Activated CD4-positive, alpha-beta T cell treated with anti-CD3 and anti-CD28 coated beads, Interleukin-2, amount 10 ng/mL, durations not matched to agents 24 days and 14 days (primary cell): ENCODE data around the gene EYA4. TPM values are rescaled to one million over a fixed set of nuclear protein-coding genes. Genes with fewer than 3 reads are reported as not detected.

ENCODE experiments used
- DNase-seq: peaks from one replicate; pipeline ENCODE4 v3.0.0; 2022
- H3K27ac Mint-ChIP-seq: one replicate; pipeline ENCODE4 v1.8.0; 2022; ENCODE audit warnings: mild to moderate bottlenecking, mixed read lengths
- H3K27me3 Mint-ChIP-seq: one replicate; pipeline ENCODE4 v1.8.0; 2022; ENCODE audit warnings: mixed read lengths
- H3K36me3 Mint-ChIP-seq: one replicate; pipeline ENCODE4 v1.8.0; 2022; ENCODE audit warnings: low read depth, mild to moderate bottlenecking, mixed read lengths
- H3K4me1 Mint-ChIP-seq: one replicate; pipeline ENCODE4 v1.8.0; 2021; ENCODE audit warnings: mixed read lengths
- H3K4me3 Mint-ChIP-seq: one replicate; pipeline ENCODE4 v1.8.0; 2022; ENCODE audit warnings: mild to moderate bottlenecking, moderate library complexity, mixed read lengths
- H3K9me3 Mint-ChIP-seq: one replicate; pipeline ENCODE4 v1.8.0; 2021; ENCODE audit warnings: mixed read lengths
- intact Hi-C: fragments of 100-400 bp; cut with micrococcal nuclease; formaldehyde crosslinking; loops from one replicate; pipeline ENCODE4 v1.15.1; 2023
- total RNA-seq: library from RNA; stranded (reverse); gene quantifications from 2 replicates; pipeline ENCODE4 v1.2.3, GENCODE V29; 2022

The EYA4 gene
- total RNA-seq, 1 donor from 2014 or later, result not detected

- no peak for DNase-seq
- Mint-ChIP-seq H3K27ac (no peak overlapping the region), H3K9me3 (no peaks in the 10 kb centered on the region), H3K4me1 (no peaks in the 10 kb centered on the region), H3K27me3 (peaks cover 10% of the 10 kb centered on the region), H3K36me3 (no peaks in the 10 kb centered on the region), H3K4me3 (no peak overlapping the region)
- intact Hi-C loops, result no loop called here
Measured at GRCh38 chr6:133251688-133252087, 10.5 kb downstream of the EYA4 start.

- Mint-ChIP-seq H3K9me3 (no peaks in the 10 kb centered on the region), H3K36me3 (no peaks in the 10 kb centered on the region), H3K27me3 (peaks cover 3% of the 10 kb centered on the region), H3K4me1 (no peaks in the 10 kb centered on the region), H3K4me3 (no peak overlapping the region), H3K27ac (no peak overlapping the region)
- intact Hi-C loops, result no loop called here
- DNase-seq, result no peak
Measured at GRCh38 chr6:133254552-133255228, 13.5 kb downstream of the EYA4 start.

DNA sequence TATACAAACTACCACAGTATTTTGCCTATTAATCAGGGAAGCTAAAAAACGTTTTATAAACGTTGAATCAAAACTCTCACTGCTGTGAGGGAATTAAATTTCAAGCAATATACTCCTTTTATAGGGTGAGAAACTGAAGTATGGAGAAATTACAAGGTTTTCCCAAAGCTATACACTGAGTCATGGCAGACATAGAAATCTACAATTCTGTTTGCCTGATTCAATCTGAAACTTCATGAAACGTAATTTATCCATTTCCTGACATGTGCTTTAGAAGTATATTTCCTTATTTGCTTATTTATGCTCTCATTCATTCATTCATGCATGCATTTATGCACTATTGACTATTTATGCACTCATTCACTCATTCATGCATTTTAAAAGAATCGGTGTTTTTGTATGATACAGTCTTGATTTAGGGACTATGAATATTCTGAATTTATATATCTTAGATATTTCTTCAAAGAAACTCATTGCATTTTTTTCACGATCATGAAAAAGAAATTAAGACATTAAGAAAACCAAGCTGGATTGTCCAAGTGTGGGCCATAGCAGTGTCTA is 16.5 kb downstream of the EYA4 start:
- Mint-ChIP-seq H3K4me3 (no peak overlapping the region), H3K36me3 (no peaks in the 10 kb centered on the region), H3K4me1 (no peaks in the 10 kb centered on the region), H3K27ac (no peak overlapping the region), H3K27me3 (peaks cover 3% of the 10 kb centered on the region), H3K9me3 (no peaks in the 10 kb centered on the region)
- intact Hi-C loops, result no loop called here
- no peak for DNase-seq

- Mint-ChIP-seq H3K4me1 (no peaks in the 10 kb centered on the region), H3K36me3 (no peaks in the 10 kb centered on the region), H3K27ac (no peak overlapping the region), H3K9me3 (no peaks in the 10 kb centered on the region), H3K27me3 (no peaks in the 10 kb centered on the region), H3K4me3 (no peak overlapping the region)
- DNase-seq, result no peak
- intact Hi-C loops, result no loop called here
Measured at GRCh38 chr6:133259561-133259960, 18.4 kb downstream of the EYA4 start.

DNA sequence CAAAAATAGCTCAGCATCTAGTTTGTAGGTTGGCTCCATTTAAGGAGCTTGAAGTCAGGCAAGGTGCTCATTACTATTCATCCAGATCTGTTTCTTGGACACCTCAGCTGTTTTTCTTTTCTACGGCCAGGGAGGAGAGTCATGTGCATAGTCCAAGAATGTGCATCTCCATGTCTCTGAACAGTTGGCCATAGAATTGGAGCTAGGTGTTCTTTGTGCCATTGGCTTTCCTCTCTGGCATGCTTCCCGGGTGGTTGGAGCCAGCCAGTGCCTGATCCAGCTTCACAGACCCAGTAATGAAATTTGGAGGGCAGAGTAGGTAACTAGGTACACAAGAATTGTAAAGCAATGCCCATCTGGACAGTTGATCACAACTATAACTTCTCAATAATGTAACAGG is 21.6 kb downstream of the EYA4 start:
- H3K4me1 Mint-ChIP-seq, result no peaks in the 10 kb centered on the region
- no peaks in the 10 kb centered on the region for H3K9me3 Mint-ChIP-seq
- intact Hi-C loops, result no loop called here
- no peak overlapping the region for H3K4me3 Mint-ChIP-seq
- no peak for DNase-seq
- H3K27ac Mint-ChIP-seq, result no peak overlapping the region
- H3K27me3 Mint-ChIP-seq, result no peaks in the 10 kb centered on the region
- H3K36me3 Mint-ChIP-seq, result no peaks in the 10 kb centered on the region

GRCh38 chr6:133265066-133265465 is 23.9 kb downstream of the EYA4 start:
- H3K4me1 Mint-ChIP-seq, result no peaks in the 10 kb centered on the region
- H3K27ac Mint-ChIP-seq, result no peak overlapping the region
- no peak overlapping the region for H3K4me3 Mint-ChIP-seq
- H3K36me3 Mint-ChIP-seq, result no peaks in the 10 kb centered on the region
- DNase-seq, result no peak
- intact Hi-C loops, result no loop called here
- H3K27me3 Mint-ChIP-seq, result no peaks in the 10 kb centered on the region
- H3K9me3 Mint-ChIP-seq, result no peaks in the 10 kb centered on the region

DNA sequence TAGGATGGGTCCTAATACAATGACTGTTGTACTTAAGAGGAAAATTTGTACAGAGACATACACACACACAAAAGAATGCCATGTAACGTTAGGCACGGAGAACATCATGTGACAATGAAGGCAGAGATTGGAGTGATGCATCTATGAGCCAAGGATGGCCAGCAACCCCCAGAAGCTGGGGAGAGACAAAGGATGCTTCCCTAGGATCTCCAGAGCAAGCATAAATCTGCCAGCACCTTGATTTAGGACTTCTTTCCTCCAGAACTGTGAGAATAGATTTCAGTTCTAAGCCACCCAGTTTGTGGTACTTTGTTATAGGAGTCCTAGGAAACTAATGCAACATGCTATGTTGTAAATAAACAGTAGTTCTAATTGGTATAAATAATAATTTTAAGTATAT is 25.0 kb downstream of the EYA4 start:
- H3K9me3 Mint-ChIP-seq, result no peaks in the 10 kb centered on the region

GRCh38 chr6:133268621-133269020 is 27.5 kb downstream of the EYA4 start:
- no peaks in the 10 kb centered on the region for H3K9me3 Mint-ChIP-seq
- H3K4me1 Mint-ChIP-seq, result no peaks in the 10 kb centered on the region
- intact Hi-C loops, result no loop called here
- H3K27ac Mint-ChIP-seq, result no peak overlapping the region
- H3K36me3 Mint-ChIP-seq, result no peaks in the 10 kb centered on the region
- no peaks in the 10 kb centered on the region for H3K27me3 Mint-ChIP-seq
- no peak overlapping the region for H3K4me3 Mint-ChIP-seq
- no peak for DNase-seq

More for the DNA sequence above, 25.0 kb downstream of the EYA4 start:
- DNase-seq, result peak; percentile 37
- Mint-ChIP-seq H3K27me3 (no peaks in the 10 kb centered on the region), H3K27ac (no peak overlapping the region), H3K4me3 (no peak overlapping the region), H3K36me3 (no peaks in the 10 kb centered on the region), H3K4me1 (no peaks in the 10 kb centered on the region)
- intact Hi-C loops, result no loop called here

DNA sequence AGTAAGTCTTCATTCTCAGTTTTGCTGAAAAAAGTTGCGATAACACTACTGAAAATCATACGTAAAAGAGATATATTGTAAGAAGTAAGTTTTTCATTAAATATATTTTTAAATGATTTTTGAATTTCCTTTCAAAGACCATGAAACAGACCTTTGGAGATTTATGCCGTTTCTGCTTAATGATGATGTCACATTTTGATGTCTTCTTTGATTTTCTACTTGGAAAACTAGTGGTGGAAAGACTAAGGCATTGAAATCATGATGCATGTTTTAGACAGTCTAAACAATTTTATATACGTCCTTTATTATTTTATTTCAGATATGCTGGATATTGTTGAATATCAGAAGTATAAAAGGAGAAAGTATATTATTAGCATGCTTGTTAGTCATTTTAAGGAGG is 33.7 kb downstream of the EYA4 start:
- intact Hi-C loops, result no loop called here
- DNase-seq, result no peak
- no peaks in the 10 kb centered on the region for H3K36me3 Mint-ChIP-seq
- no peak overlapping the region for H3K4me3 Mint-ChIP-seq
- H3K27ac Mint-ChIP-seq, result no peak overlapping the region
- H3K9me3 Mint-ChIP-seq, result no peaks in the 10 kb centered on the region
- H3K27me3 Mint-ChIP-seq, result peaks cover 2% of the 10 kb centered on the region
- H3K4me1 Mint-ChIP-seq, result no peaks in the 10 kb centered on the region

- no peaks in the 10 kb centered on the region for H3K9me3 Mint-ChIP-seq
Measured at GRCh38 chr6:133275213-133275612, 34.1 kb downstream of the EYA4 start.

GRCh38 chr6:133277228-133277899 is 36.2 kb downstream of the EYA4 start:
- Mint-ChIP-seq H3K9me3 (no peaks in the 10 kb centered on the region), H3K27ac (no peak overlapping the region), H3K36me3 (no peaks in the 10 kb centered on the region), H3K4me3 (no peak overlapping the region), H3K4me1 (no peaks in the 10 kb centered on the region), H3K27me3 (peaks cover 2% of the 10 kb centered on the region)
- no peak for DNase-seq
- intact Hi-C loops, result no loop called here

More at GRCh38 chr6:133275213-133275612, 34.1 kb downstream of the EYA4 start:
- Mint-ChIP-seq H3K27me3 (peaks cover 2% of the 10 kb centered on the region), H3K4me3 (no peak overlapping the region), H3K4me1 (no peaks in the 10 kb centered on the region), H3K27ac (no peak overlapping the region), H3K36me3 (no peaks in the 10 kb centered on the region)
- no peak for DNase-seq
- intact Hi-C loops, result no loop called here

- Mint-ChIP-seq H3K4me3 (no peak overlapping the region), H3K9me3 (no peaks in the 10 kb centered on the region), H3K4me1 (no peaks in the 10 kb centered on the region), H3K27ac (no peak overlapping the region), H3K36me3 (no peaks in the 10 kb centered on the region), H3K27me3 (peaks cover 2% of the 10 kb centered on the region)
- intact Hi-C loops, result no loop called here
- DNase-seq, result no peak
Measured at GRCh38 chr6:133277900-133278545, 36.9 kb downstream of the EYA4 start.

DNA sequence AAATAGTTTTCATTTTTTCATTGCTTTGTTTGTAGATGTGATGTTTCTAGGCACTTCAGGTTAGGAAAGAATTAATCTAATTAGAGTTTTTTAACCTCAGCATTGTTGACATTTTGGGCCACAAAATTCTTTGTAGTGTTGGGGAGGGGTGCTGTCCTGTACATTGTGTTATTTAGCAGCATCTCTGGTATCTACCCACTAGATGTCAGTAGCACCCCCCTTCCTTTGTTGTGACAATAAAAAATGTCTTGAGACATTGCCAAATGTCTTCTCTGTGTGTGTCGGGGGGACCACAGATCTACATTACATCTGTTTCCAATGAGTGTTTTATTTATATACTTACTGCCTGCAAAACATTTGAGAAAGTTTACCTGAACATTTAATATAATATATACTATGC is 45.6 kb downstream of the EYA4 start:
- Mint-ChIP-seq H3K27me3 (peaks cover 3% of the 10 kb centered on the region), H3K36me3 (no peaks in the 10 kb centered on the region), H3K27ac (no peak overlapping the region), H3K4me1 (no peaks in the 10 kb centered on the region), H3K9me3 (no peaks in the 10 kb centered on the region), H3K4me3 (no peak overlapping the region)
- intact Hi-C loops, result no loop called here
- no peak for DNase-seq

GRCh38 chr6:133288662-133289061 is 47.5 kb downstream of the EYA4 start:
- Mint-ChIP-seq H3K36me3 (no peaks in the 10 kb centered on the region), H3K27ac (no peak overlapping the region), H3K4me1 (no peaks in the 10 kb centered on the region), H3K4me3 (no peak overlapping the region), H3K9me3 (no peaks in the 10 kb centered on the region), H3K27me3 (peaks cover 3% of the 10 kb centered on the region)
- intact Hi-C loops, result no loop called here
- DNase-seq, result no peak
